ENCODE measurements around the gene HAPLN2. TPM values are rescaled to one million over a fixed set of nuclear protein-coding genes. Genes with fewer than 3 reads are reported as not detected.
A peak's percentile ranks its signal among the peaks of the same experiment; 100 is the strongest.

Gene HAPLN2
- total and polyA plus RNA-seq, 2 of the 4 experiments (the other 2 are of a cell fraction) = not detected

DNA sequence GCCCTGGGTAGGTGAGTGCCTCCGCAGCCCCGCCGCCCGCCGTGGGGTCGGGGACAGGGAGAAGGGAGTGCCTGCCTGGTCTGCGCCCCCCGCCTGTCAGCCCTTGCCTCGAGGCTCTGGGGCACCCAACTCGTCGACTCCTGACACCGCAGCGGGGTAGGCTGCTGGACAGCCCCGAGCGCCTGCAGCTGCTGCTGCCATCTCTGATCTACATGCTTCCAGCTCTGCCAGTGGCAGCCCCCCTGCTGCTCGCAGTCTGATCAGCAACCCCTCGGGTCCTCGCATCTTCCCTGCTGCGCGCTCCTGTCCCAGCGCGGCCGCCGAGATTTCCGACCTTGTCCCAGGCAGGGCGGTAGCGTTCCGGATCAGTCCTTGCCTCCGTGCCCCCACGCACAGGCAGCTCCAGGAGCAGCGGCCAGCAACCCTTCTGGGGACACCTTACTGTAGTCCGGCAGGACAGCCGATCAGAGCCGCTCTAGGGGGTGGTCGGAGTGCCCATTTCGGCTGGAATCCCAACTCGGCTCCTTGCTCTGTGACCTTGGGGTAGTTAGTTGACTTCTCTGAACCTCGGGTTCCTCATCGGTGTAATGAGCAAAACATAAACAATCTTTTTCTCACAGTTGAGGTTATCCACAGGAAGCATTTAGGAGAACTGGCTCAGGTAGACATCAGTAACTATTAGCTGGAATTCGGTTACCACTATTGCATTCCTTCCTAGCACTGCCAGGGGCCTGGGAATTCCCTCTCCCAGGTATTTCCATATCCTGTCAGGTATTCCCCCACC lies 23.2 kb downstream of the HAPLN2 start:
- peak; percentile 43 for ATAC-seq (ENCODE audit: low read depth)
- H4K5ac ChIP-seq (ENCODE audit: low read depth, low read length) = no peak overlapping the region
- no peak overlapping the region for H4K8ac ChIP-seq (ENCODE audit: low read depth in 2 of 2, low read length in 2 of 2)
- no peak overlapping the region; the same call in 1 of the 2 replicates for H3K4me3 ChIP-seq (ENCODE audit: insufficient read depth, low read depth, low read length)
- no peak overlapping the region for H3K56ac ChIP-seq (ENCODE audit: extremely low read depth, insufficient read depth, low read length)
- intact Hi-C loops (cut with micrococcal nuclease) (no loop called here), dilution Hi-C loops (cut with HindIII; ENCODE audit: low sequenced_read_pairs, unreplicated experiment) (no loop called here), in situ Hi-C loops (cut with MboI; ENCODE audit: low sequenced_read_pairs) (no loop called here)
- peak overlapping the region; percentile 49; the same call in 1 of the 2 replicates for H3K23ac ChIP-seq (ENCODE audit: low read depth, low read length)
- no peak overlapping the region for H3K14ac ChIP-seq (replicated peaks; ENCODE audit: low read depth, low read length)
- H2BK120ac ChIP-seq (ENCODE audit: low read depth, low read length) = no peak overlapping the region
- CTCF ChIA-PET = interaction anchor here (0.6 to 1.8 kb wide), 3 partner anchors 16 to 455 kb away, joined by 4 to 14 read pairs (median 5); no protein-coding TSS in a partner anchor
- no peak overlapping the region for H3K9ac ChIP-seq (ENCODE audit: low read depth, low read length)
- H3K4ac ChIP-seq (ENCODE audit: low read depth, low read length) = no peak overlapping the region
- 0 out of 2 replicates have a peak, but pooled peaks cover 1% of the 10 kb centered on the region for H3K9me3 ChIP-seq (ENCODE audit: control insufficient read depth, insufficient read depth, low read length)
- no TSS peak for BruUV-seq (replicated peaks)
- WGBS, 2 experiments (ENCODE audit: extremely low coverage in 2 of 2, insufficient read length in 1 of 2) = 5% methylated on average over 22 of the region's 40 CpGs; no CpG with 5 or more reads in 1 of the 2 experiments
- H3K4me1 ChIP-seq (ENCODE audit: control insufficient read depth, insufficient read depth, low read length) = no peaks in the 10 kb centered on the region; the same call in 1 of the 2 replicates
- H3K18ac ChIP-seq (ENCODE audit: low read depth, low read length) = no peak overlapping the region
- no peak overlapping the region for H2BK15ac ChIP-seq (ENCODE audit: low read depth, low read length)
- H2BK5ac ChIP-seq (ENCODE audit: low read depth, low read length, poor library complexity, severe bottlenecking) = no peak overlapping the region
- no peak overlapping the region for H2AK9ac ChIP-seq (replicated peaks; ENCODE audit: low read depth, low read length, poor library complexity)
- no peaks in the 10 kb centered on the region for H3K9me1 ChIP-seq (ENCODE audit: insufficient read depth, low read length)
- no peaks in the 10 kb centered on the region for H3K36me3 ChIP-seq (ENCODE audit: control insufficient read depth, insufficient read depth, low read length)
- no peak for TF ChIP-seq SMC3 (IDR thresholded peaks at IDR 0.05; ENCODE audit: low read depth, low read length)
- TF ChIP-seq MAZ (IDR thresholded peaks at IDR 0.05; ENCODE audit: borderline replicate concordance, low read depth, low read length) = no peak
- no peak for TF ChIP-seq MAFK (IDR thresholded peaks at IDR 0.05; ENCODE audit: low read depth, low read length)
- TF ChIP-seq RAD21 (IDR thresholded peaks at IDR 0.05; ENCODE audit: low read length) = no peak
- TF ChIP-seq BHLHE40 (IDR thresholded peaks at IDR 0.05; ENCODE audit: low read depth, low read length) = no peak
- TF ChIP-seq, protein P1, sequence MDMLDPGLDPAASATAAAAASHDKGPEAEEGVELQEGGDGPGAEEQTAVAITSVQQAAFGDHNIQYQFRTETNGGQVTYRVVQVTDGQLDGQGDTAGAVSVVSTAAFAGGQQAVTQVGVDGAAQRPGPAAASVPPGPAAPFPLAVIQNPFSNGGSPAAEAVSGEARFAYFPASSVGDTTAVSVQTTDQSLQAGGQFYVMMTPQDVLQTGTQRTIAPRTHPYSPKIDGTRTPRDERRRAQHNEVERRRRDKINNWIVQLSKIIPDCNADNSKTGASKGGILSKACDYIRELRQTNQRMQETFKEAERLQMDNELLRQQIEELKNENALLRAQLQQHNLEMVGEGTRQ (IDR thresholded peaks at IDR 0.05; ENCODE audit: low read depth, low read length) = no peak
- no peak for TF ChIP-seq RCOR1 (IDR thresholded peaks at IDR 0.05; ENCODE audit: insufficient replicate concordance, low read length)
- no peak for TF ChIP-seq CHD1 (IDR thresholded peaks at IDR 0.05; ENCODE audit: low read depth, low read length)
- TF ChIP-seq MXI1 (IDR thresholded peaks at IDR 0.05; ENCODE audit: borderline replicate concordance, low read depth, low read length) = no peak
- TF ChIP-seq FOS (IDR thresholded peaks at IDR 0.05; ENCODE audit: low read depth, low read length) = no peak
- no peak for DNase-seq
- peak overlapping the region; percentile 43; the same call in 1 of the 2 replicates for H3K4me2 ChIP-seq (ENCODE audit: low read depth, low read length)
- no peaks in the 10 kb centered on the region for H3K79me1 ChIP-seq (ENCODE audit: low read depth in 1 of 2, low read length in 2 of 2)
- H3K27ac ChIP-seq (ENCODE audit: insufficient read depth, low read length) = no peak overlapping the region
- H4K20me1 ChIP-seq (ENCODE audit: insufficient read depth, low read length) = peaks cover 11% of the 10 kb centered on the region; the same call in 1 of the 2 replicates
- POLR2A ChIA-PET (ENCODE audit: unreplicated experiment) = interaction anchor here (0.6 kb wide), 1 partner anchor 269 kb away, joined by 13 read pairs; no protein-coding TSS in a partner anchor
- peaks cover 95% of the 10 kb centered on the region for H3K27me3 ChIP-seq (ENCODE audit: control insufficient read depth, insufficient read depth, low read length)
- no peak overlapping the region for H2AK5ac ChIP-seq (ENCODE audit: low read depth, low read length)
- no peak overlapping the region for H4K91ac ChIP-seq (ENCODE audit: insufficient read depth, low read depth, low read length)
- peak overlapping the region; percentile 61 for H2AFZ ChIP-seq (replicated peaks; ENCODE audit: low read length, poor library complexity)
- H2BK20ac ChIP-seq (ENCODE audit: low read depth, low read length) = no peak overlapping the region

Data from IMR-90 (cell line).